Stimulated activated effector memory CD8-positive, alpha-beta T cell treated with anti-CD3 and anti-CD28 coated beads, Interleukin-12 subunit alpha, Interleukin-12 subunit beta, amount 100 ng/mL, for 72 hours (primary cell): ENCODE results near the gene SUFU.
A peak's percentile ranks its signal among the peaks of the same experiment; 100 is the strongest.

Experiments
- ATAC-seq: fragments of 150-1000 bp; cut with Tn5 transposase; 2 replicates; pipeline ENCODE4 v1.10.0; 2021
- DNase-seq, 2 donors: peaks; one replicate each; pipeline ENCODE4 v3.0.0; 2021 to 2022; ENCODE audit warnings: low spot score in 2 of 2
- H3K27ac Mint-ChIP-seq: one replicate; pipeline ENCODE4 v1.8.0; 2022; ENCODE audit warnings: mild to moderate bottlenecking, mixed read lengths
- H3K36me3 Mint-ChIP-seq: one replicate; pipeline ENCODE4 v1.8.0; 2022; ENCODE audit warnings: mild to moderate bottlenecking, mixed read lengths
- H3K4me1 Mint-ChIP-seq: one replicate; pipeline ENCODE4 v1.8.0; 2022; ENCODE audit warnings: mixed read lengths
- H3K4me3 Mint-ChIP-seq: one replicate; pipeline ENCODE4 v1.8.0; 2022; ENCODE audit warnings: mild to moderate bottlenecking, mixed read lengths
- H3K9me3 Mint-ChIP-seq: one replicate; pipeline ENCODE4 v1.8.0; 2022; ENCODE audit warnings: mixed read lengths

The SUFU gene

GRCh38 chr10:102546606-102547320, 43.0 kb downstream of the SUFU start:
- H3K4me1 Mint-ChIP-seq = peaks cover 15% of the 10 kb centered on the region
- no peak overlapping the region for H3K27ac Mint-ChIP-seq
- peaks cover 13% of the 10 kb centered on the region for H3K36me3 Mint-ChIP-seq
- no peak overlapping the region for H3K4me3 Mint-ChIP-seq
- H3K9me3 Mint-ChIP-seq = no peaks in the 10 kb centered on the region
- DNase-seq = no peak
- ATAC-seq = no peak

DNA sequence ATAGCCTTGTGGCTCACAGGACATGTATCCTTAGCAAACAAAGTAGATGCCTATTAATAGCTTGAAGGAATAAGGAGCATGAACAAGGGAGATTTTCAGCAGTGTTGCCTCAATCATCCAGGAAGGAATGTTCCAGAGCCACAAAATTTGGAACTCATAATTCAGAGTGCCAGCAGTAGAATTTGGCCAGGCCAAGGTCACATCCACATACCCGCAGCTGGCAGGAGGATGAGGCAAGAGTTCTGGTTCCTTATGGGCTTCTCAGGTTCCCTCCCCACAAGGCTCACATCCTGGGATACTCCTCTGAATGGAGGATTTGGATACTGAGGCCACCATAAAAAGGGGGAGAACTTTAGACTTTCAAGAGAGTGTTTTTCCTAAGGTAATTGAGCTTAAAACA, 45.8 kb downstream of the SUFU start:
- H3K4me1 Mint-ChIP-seq = peaks cover 8% of the 10 kb centered on the region
- H3K27ac Mint-ChIP-seq = no peak overlapping the region
- H3K4me3 Mint-ChIP-seq = no peak overlapping the region
- no peaks in the 10 kb centered on the region for H3K9me3 Mint-ChIP-seq
- DNase-seq (no peak), ATAC-seq (no peak)
- H3K36me3 Mint-ChIP-seq = peaks cover 16% of the 10 kb centered on the region

DNA sequence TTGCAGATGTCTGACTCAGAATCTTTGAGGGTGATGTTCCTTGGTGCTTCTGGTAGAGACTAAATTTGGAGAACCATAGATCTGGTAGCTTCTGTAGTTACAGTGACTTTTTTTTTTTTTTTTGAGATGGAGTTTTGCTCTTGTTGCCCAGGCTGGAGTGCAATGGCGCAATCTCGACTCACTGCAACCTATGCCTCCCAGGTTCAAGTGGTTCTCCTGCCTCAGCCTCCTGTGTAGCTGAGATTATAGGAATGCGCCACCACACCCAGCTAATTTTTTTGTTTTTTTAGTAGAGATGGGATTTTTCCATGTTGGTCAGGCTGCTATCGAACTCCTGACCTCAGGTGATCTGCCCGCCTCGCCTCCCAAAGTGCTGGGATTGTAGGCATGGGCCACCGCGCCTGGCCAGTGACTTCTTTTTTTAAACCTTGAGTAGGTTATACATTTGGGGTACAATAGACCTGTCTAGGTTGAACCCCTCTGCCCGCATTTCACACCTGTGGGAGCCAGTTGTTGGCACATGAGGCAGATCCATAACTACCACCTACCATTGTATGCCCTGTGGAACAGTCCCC, 47.0 kb downstream of the SUFU start:
- no peak overlapping the region for H3K4me3 Mint-ChIP-seq
- H3K36me3 Mint-ChIP-seq = peaks cover 16% of the 10 kb centered on the region
- H3K9me3 Mint-ChIP-seq = no peaks in the 10 kb centered on the region
- no peak for ATAC-seq
- DNase-seq = no peak
- H3K4me1 Mint-ChIP-seq = peaks cover 9% of the 10 kb centered on the region
- H3K27ac Mint-ChIP-seq = no peak overlapping the region

- DNase-seq (no peak), ATAC-seq (no peak)
- no peak overlapping the region for H3K4me3 Mint-ChIP-seq
- H3K27ac Mint-ChIP-seq = no peak overlapping the region
- H3K9me3 Mint-ChIP-seq = no peaks in the 10 kb centered on the region
- peaks cover 16% of the 10 kb centered on the region for H3K36me3 Mint-ChIP-seq
- peaks cover 12% of the 10 kb centered on the region for H3K4me1 Mint-ChIP-seq
These were observed 48.8 kb downstream of the SUFU start for GRCh38 chr10:102552533-102552932.

GRCh38 chr10:102553771-102554170, 50.0 kb downstream of the SUFU start:
- ATAC-seq (no peak), DNase-seq (no peak)
- H3K4me3 Mint-ChIP-seq = no peak overlapping the region
- no peak overlapping the region for H3K27ac Mint-ChIP-seq
- peaks cover 10% of the 10 kb centered on the region for H3K4me1 Mint-ChIP-seq
- H3K9me3 Mint-ChIP-seq = no peaks in the 10 kb centered on the region
- H3K36me3 Mint-ChIP-seq = peaks cover 16% of the 10 kb centered on the region

GRCh38 chr10:102554531-102554930, 50.8 kb downstream of the SUFU start:
- no peak for ATAC-seq
- peaks cover 16% of the 10 kb centered on the region for H3K36me3 Mint-ChIP-seq
- no peaks in the 10 kb centered on the region for H3K9me3 Mint-ChIP-seq
- peaks cover 10% of the 10 kb centered on the region for H3K4me1 Mint-ChIP-seq
- H3K27ac Mint-ChIP-seq = no peak overlapping the region
- H3K4me3 Mint-ChIP-seq = no peak overlapping the region
- no peak for DNase-seq

GRCh38 chr10:102555781-102556328, 52.1 kb downstream of the SUFU start:
- Mint-ChIP-seq H3K36me3 (peaks cover 10% of the 10 kb centered on the region), H3K27ac (peak overlapping the region; percentile 67), H3K4me1 (peaks cover 10% of the 10 kb centered on the region), H3K4me3 (no peak overlapping the region), H3K9me3 (no peaks in the 10 kb centered on the region)
- ATAC-seq (no peak), DNase-seq (no peak)

DNA sequence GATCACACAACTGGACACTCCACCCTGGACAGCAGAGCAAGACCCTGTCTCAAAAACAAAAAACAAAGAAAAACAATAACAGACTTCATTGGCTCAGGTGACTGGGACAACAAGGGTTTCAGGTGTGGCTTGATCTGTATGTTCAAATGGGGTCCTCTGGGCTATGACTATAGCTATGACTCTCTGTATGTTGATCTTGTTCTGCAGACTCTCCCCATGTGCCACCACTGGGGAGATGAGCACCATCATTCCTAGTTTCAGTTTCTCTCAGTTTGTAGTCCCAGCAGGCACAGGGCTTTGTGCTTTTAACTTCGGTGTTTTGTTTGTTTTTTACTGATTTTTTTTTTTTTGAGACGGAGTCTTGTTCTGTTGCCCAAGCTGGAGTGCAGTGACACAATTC, 53.8 kb downstream of the SUFU start:
- no peaks in the 10 kb centered on the region for H3K36me3 Mint-ChIP-seq
- DNase-seq (no peak), ATAC-seq (no peak)
- H3K27ac Mint-ChIP-seq = no peak overlapping the region
- H3K4me3 Mint-ChIP-seq = no peak overlapping the region
- H3K4me1 Mint-ChIP-seq = peaks cover 10% of the 10 kb centered on the region
- no peaks in the 10 kb centered on the region for H3K9me3 Mint-ChIP-seq

GRCh38 chr10:102559764-102560163, 56.0 kb downstream of the SUFU start:
- H3K4me3 Mint-ChIP-seq = no peak overlapping the region
- H3K9me3 Mint-ChIP-seq = no peaks in the 10 kb centered on the region
- peaks cover 4% of the 10 kb centered on the region for H3K36me3 Mint-ChIP-seq
- H3K27ac Mint-ChIP-seq = no peak overlapping the region
- H3K4me1 Mint-ChIP-seq = peaks cover 10% of the 10 kb centered on the region
- DNase-seq (no peak), ATAC-seq (no peak)

GRCh38 chr10:102564209-102564834, 60.5 kb downstream of the SUFU start:
- no peak for ATAC-seq
- peaks cover 6% of the 10 kb centered on the region for H3K36me3 Mint-ChIP-seq
- no peak overlapping the region for H3K4me3 Mint-ChIP-seq
- no peaks in the 10 kb centered on the region for H3K4me1 Mint-ChIP-seq
- DNase-seq = no peak
- no peak overlapping the region for H3K27ac Mint-ChIP-seq
- H3K9me3 Mint-ChIP-seq = no peaks in the 10 kb centered on the region

DNA sequence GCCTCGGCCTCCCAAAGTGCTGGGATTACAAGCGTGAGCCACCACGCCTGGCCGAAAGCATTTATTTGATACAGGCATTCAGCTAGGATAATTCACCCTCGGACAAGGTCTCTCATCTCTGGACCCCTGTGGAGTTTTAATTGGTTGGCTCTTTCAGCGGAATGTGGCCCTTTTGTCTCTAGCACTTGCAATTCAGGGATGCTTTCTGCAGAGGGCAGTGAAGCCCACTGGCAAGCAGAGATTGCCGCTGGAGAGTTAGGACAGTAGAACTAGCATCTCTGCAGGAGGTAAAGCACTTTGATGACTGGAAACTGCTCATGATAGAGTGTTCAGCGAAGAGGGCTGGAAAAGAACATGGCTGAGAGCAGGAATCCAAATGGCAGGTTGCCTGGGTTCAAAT, 62.0 kb downstream of the SUFU start:
- Mint-ChIP-seq H3K4me3 (no peak overlapping the region), H3K27ac (no peak overlapping the region), H3K36me3 (peaks cover 6% of the 10 kb centered on the region), H3K9me3 (no peaks in the 10 kb centered on the region), H3K4me1 (no peaks in the 10 kb centered on the region)
- ATAC-seq (no peak), DNase-seq (no peak)

DNA sequence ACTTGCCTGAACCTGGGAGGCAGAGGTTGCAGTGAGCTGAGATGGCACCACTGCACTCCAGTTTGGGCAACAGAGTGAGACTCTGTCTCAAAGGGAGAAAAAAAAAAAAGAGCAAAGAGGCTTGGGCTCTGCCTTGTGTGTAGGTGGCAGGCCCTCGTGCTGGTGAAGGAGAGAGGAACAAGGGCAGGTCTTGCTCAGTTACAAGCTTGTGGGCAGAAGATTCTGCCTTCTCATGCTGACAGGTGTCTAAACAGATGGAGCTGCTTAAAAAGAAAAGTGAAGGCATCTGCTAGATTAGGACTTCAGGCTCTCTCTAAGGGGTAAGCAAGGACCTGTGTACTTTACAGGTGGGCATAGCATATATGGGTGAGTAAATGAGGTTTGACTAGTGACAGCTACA, 75.0 kb downstream of the SUFU start:
- peaks cover 21% of the 10 kb centered on the region for H3K4me1 Mint-ChIP-seq
- no peaks in the 10 kb centered on the region for H3K9me3 Mint-ChIP-seq
- H3K4me3 Mint-ChIP-seq = no peak overlapping the region
- no peaks in the 10 kb centered on the region for H3K36me3 Mint-ChIP-seq
- no peak for DNase-seq
- ATAC-seq = no peak
- H3K27ac Mint-ChIP-seq = peak overlapping the region; percentile 48

- H3K4me1 Mint-ChIP-seq = peaks cover 21% of the 10 kb centered on the region
- DNase-seq (no peak), ATAC-seq (no peak)
- no peak overlapping the region for H3K4me3 Mint-ChIP-seq
- H3K27ac Mint-ChIP-seq = peak overlapping the region; percentile 48
- H3K36me3 Mint-ChIP-seq = no peaks in the 10 kb centered on the region
- H3K9me3 Mint-ChIP-seq = no peaks in the 10 kb centered on the region
These were observed 75.6 kb downstream of the SUFU start for GRCh38 chr10:102579328-102579727.

DNA sequence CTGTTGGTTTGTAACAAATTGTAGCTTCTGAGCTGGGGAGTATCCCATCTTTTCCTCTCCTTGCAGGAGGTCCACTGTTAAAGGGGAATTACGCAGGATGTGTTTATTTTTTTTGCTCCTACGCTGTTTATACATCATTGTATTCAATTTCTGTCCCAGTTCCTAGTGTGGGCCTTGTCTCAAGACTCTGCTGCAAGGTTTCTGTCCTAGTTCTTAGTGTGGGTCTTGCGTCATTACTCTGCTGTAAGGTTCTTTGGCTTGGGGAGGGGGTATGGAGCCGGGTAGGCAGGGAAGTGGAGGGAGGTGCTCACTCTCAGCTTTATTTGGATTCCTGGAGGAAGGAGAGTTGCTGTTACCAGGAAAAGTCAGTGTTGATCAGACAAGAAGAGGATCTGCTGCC, 76.5 kb downstream of the SUFU start:
- DNase-seq = no peak
- Mint-ChIP-seq H3K27ac (peak overlapping the region; percentile 52), H3K9me3 (no peaks in the 10 kb centered on the region), H3K36me3 (no peaks in the 10 kb centered on the region), H3K4me1 (peaks cover 21% of the 10 kb centered on the region), H3K4me3 (no peak overlapping the region)
- ATAC-seq = no peak

GRCh38 chr10:102581401-102581800, 77.6 kb downstream of the SUFU start:
- H3K27ac Mint-ChIP-seq = peak overlapping the region; percentile 52
- ATAC-seq = no peak
- H3K4me1 Mint-ChIP-seq = peaks cover 21% of the 10 kb centered on the region

More at GRCh38 chr10:102581401-102581800, 77.6 kb downstream of the SUFU start:
- Mint-ChIP-seq H3K9me3 (no peaks in the 10 kb centered on the region), H3K36me3 (no peaks in the 10 kb centered on the region), H3K4me3 (no peak overlapping the region)
- no peak for DNase-seq
